ENCODE measurements around the gene BRSK2. TPM values are rescaled to one million over a fixed set of nuclear protein-coding genes. Genes with fewer than 3 reads are reported as not detected.

BRSK2 gene
- total RNA-seq, 4 donors from 2014 or later: 1.4 to 8.6 (median 2.0) TPM

DNA sequence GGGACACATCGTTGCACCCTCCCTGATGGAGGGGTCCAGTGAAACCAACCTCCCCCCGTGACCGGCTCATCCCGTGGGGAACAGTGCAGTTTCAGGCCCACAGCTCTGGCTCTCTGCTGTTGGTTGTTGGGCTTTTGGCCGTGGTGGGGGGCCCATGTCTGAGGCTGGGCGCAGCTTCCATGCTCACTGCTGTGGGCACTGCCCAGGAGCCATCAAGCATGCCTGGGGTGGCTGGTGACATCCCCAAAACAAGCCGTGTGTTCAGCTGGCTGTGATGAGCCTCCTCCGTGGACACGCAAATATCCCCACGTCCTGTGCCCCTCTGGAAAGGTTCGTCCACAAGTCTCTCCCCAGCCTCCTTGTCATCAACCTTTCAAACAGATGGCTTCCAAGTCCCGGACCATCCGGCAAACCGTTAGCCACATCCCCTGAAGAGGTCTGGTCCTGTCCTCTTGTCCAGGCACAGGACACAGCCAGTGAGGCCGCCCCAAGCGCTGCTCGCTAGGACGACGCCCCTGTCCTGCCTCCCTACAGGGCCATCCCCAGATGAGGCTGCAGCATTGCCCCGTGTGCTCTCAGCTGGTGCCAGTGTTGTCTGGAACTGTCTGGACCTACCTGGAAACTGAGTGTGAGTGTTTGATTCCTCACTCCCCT is 29.4 kb upstream of the BRSK2 start:
- 78% methylated on average over 6 of the region's 20 CpGs; no CpG with 5 or more reads in 1 of the 2 donors for WGBS, 2 donors (ENCODE audit: low coverage in 1 of 2)
- no peak overlapping the region for H3K4me3 ChIP-seq

DNA sequence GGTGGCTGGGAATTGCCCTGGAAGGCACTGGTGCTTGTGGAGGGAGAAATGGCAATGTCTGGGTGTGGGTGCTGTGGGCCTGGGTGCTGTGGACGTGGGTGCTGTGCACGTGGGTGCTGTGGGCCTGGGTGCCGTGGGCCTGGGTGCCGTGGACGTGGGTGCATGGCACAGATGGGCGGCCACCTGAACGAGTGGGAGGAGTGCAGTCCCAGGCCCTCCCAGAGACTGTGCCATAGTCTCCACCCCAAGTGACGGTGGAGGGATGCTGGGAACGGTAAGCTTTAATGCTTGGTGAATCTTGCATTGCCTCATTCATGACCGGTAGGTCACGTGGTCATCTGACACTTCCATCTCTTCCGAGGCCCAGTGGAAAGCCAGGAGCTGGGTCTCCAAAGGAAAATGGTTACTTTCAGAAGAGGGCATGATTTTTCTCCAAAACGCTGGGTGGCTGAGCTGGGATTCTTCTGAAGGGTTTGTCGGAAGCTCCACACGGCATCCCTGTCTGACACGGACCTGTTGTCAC is 28.8 kb upstream of the BRSK2 start:
- H3K27ac ChIP-seq: no peak overlapping the region

More for the DNA sequence above, 29.4 kb upstream of the BRSK2 start:
- no peak for TF ChIP-seq POLR2A (IDR thresholded peaks at IDR 0.05)
- no peak for TF ChIP-seq POLR2AphosphoS5 (IDR thresholded peaks at IDR 0.05)
- TF ChIP-seq, protein P1, sequence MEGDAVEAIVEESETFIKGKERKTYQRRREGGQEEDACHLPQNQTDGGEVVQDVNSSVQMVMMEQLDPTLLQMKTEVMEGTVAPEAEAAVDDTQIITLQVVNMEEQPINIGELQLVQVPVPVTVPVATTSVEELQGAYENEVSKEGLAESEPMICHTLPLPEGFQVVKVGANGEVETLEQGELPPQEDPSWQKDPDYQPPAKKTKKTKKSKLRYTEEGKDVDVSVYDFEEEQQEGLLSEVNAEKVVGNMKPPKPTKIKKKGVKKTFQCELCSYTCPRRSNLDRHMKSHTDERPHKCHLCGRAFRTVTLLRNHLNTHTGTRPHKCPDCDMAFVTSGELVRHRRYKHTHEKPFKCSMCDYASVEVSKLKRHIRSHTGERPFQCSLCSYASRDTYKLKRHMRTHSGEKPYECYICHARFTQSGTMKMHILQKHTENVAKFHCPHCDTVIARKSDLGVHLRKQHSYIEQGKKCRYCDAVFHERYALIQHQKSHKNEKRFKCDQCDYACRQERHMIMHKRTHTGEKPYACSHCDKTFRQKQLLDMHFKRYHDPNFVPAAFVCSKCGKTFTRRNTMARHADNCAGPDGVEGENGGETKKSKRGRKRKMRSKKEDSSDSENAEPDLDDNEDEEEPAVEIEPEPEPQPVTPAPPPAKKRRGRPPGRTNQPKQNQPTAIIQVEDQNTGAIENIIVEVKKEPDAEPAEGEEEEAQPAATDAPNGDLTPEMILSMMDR (IDR thresholded peaks at IDR 0.05): no peak
- TF ChIP-seq EP300 (IDR thresholded peaks at IDR 0.05): no peak
- H3K27ac ChIP-seq: no peak overlapping the region
- no peaks in the 10 kb centered on the region for H3K36me3 ChIP-seq
- peaks cover 28% of the 10 kb centered on the region for H3K27me3 ChIP-seq
- peaks cover 0 to 24% (median 0%) of the 10 kb centered on the region in 3 donors for H3K9me3 ChIP-seq
- H3K4me1 ChIP-seq: no peaks in the 10 kb centered on the region
- no peak for ATAC-seq

DNA sequence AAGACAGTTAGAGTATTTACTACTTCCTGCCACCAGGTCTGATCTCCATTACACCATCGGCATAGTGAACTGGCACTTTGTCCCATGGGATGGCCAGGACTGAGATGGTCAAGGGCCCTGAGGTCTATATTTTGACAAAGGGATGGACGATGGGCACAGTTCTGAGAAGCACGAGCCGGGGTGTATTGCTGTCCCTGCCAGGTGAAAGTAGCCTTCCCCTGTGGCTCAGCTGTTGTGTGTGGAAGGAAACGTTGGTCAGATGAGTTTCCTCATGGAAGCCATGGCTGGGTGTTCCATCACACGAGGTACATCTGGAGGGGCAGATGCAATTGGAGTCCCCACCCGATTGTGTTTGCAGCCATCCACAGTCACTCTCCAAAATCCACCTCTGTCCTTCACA is 27.9 kb upstream of the BRSK2 start:
- Histone ChIP-seq H3K27ac (no peak overlapping the region), H3K4me3 (no peak overlapping the region), H3K27me3 (peaks cover 25% of the 10 kb centered on the region), H3K9me3 (peaks cover 0 to 40% (median 0%) of the 10 kb centered on the region in 3 donors), H3K36me3 (no peaks in the 10 kb centered on the region), H3K4me1 (no peaks in the 10 kb centered on the region)
- ATAC-seq: no peak
- TF ChIP-seq POLR2AphosphoS5 (IDR thresholded peaks at IDR 0.05) (no peak), EP300 (IDR thresholded peaks at IDR 0.05) (no peak), POLR2A (IDR thresholded peaks at IDR 0.05) (no peak)
- TF ChIP-seq, protein P1 (IDR thresholded peaks at IDR 0.05): no peak
- 59 to 67% methylated on average over 2 to 7 of the region's 7 CpGs for WGBS, 2 donors (ENCODE audit: low coverage in 1 of 2)

More for the DNA sequence above, 28.8 kb upstream of the BRSK2 start:
- H3K4me1 ChIP-seq: no peaks in the 10 kb centered on the region
- peaks cover 0 to 30% (median 0%) of the 10 kb centered on the region in 3 donors for H3K9me3 ChIP-seq
- ATAC-seq: no peak
- peaks cover 25% of the 10 kb centered on the region for H3K27me3 ChIP-seq
- 88% methylated on average over 6 of the region's 16 CpGs; no CpG with 5 or more reads in 1 of the 2 donors for WGBS, 2 donors (ENCODE audit: low coverage in 1 of 2)
- TF ChIP-seq POLR2AphosphoS5 (IDR thresholded peaks at IDR 0.05) (no peak), POLR2A (IDR thresholded peaks at IDR 0.05) (no peak), EP300 (IDR thresholded peaks at IDR 0.05) (no peak)
- TF ChIP-seq, protein P1 (IDR thresholded peaks at IDR 0.05): no peak
- no peaks in the 10 kb centered on the region for H3K36me3 ChIP-seq
- H3K4me3 ChIP-seq: no peak overlapping the region

DNA sequence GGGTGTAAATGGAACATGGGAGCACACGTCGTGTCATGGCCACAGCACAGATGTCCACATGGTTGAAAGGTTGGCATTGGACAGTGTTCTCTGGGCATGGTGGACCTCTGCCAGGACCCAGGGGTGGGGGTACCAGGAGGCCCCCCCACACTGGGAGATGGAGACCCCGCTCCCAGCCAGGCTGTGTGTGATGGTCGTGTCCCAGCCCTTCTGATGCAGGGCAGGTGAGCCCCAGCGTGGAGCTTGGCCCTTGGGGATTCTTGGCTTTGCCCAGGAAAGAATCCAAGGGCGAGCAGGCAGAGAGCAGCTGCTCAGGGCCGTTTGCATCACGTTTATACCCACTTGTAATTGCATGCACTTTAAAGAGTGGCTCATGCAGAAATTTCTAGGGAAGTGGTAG is 22.0 kb upstream of the BRSK2 start:
- ATAC-seq: no peak
- peaks cover 44% of the 10 kb centered on the region for H3K27me3 ChIP-seq
- H3K4me1 ChIP-seq: no peaks in the 10 kb centered on the region
- H3K36me3 ChIP-seq: no peaks in the 10 kb centered on the region
- H3K9me3 ChIP-seq: peaks cover 0 to 43% (median 0%) of the 10 kb centered on the region in 3 donors
- H3K27ac ChIP-seq: no peak overlapping the region
- WGBS, 2 donors (ENCODE audit: low coverage in 1 of 2): no CpG with 5 or more reads among the region's 8 CpGs
- H3K4me3 ChIP-seq: no peak overlapping the region
- TF ChIP-seq POLR2AphosphoS5 (IDR thresholded peaks at IDR 0.05) (no peak), EP300 (IDR thresholded peaks at IDR 0.05) (no peak), POLR2A (IDR thresholded peaks at IDR 0.05) (no peak)
- TF ChIP-seq, protein P1 (IDR thresholded peaks at IDR 0.05): no peak

DNA sequence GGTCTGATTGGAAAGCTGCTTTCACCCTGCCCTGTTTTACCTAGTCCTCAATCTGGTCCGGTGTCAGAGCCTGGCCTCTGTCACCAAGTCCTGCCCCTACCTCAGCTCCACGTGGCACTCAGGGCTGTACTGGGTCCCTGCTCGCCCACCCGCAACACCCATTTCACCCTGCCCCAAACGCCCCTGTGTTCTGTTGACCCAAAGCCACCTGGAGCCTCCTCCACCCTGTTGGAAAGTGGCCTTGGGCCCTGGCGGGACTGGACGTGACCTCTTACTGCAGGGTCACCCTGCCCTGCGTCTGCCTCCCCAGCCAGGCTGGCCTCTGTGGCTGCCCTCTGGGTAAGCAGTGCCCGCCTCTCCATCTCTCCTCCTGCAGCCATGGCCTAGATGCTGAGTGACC is 21.5 kb upstream of the BRSK2 start:
- H3K27me3 ChIP-seq: peaks cover 44% of the 10 kb centered on the region
- no peak overlapping the region for H3K4me3 ChIP-seq
- peaks cover 0 to 40% (median 0%) of the 10 kb centered on the region in 3 donors for H3K9me3 ChIP-seq
- no peak for TF ChIP-seq EP300 (IDR thresholded peaks at IDR 0.05)
- TF ChIP-seq POLR2A (IDR thresholded peaks at IDR 0.05): no peak
- no peak for TF ChIP-seq POLR2AphosphoS5 (IDR thresholded peaks at IDR 0.05)
- TF ChIP-seq, protein P1 (IDR thresholded peaks at IDR 0.05): no peak
- H3K36me3 ChIP-seq: no peaks in the 10 kb centered on the region
- H3K27ac ChIP-seq: no peak overlapping the region
- no peak for ATAC-seq
- WGBS, 2 donors (ENCODE audit: low coverage in 1 of 2): 80% methylated on average over 2 of the region's 9 CpGs; no CpG with 5 or more reads in 1 of the 2 donors
- no peaks in the 10 kb centered on the region for H3K4me1 ChIP-seq

All from gastroesophageal sphincter (tissue), 4 donors.